GM12878 (cell line): Measurements from ENCODE around the gene NFE2. TPM values are rescaled to one million over a fixed set of nuclear protein-coding genes. Genes with fewer than 3 reads are reported as not detected.

ENCODE experiments used
- ASH2L ChIP-seq: fragments of 300-600, 200-600 bp; sonication (generic); IDR thresholded peaks from 2 replicates; pipeline ENCODE4 v1.6.1; 2017; ENCODE audit warnings: low read depth, mild to moderate bottlenecking, borderline replicate concordance
- ATF7 ChIP-seq: fragments of 450-650 bp; IDR thresholded peaks from 2 replicates; pipeline ENCODE4 v1.6.1; 2016; ENCODE audit warnings: low read depth, mild to moderate bottlenecking
- BACH1 ChIP-seq: fragments of 450-650 bp; IDR thresholded peaks from 2 replicates; pipeline ENCODE4 v1.6.1; 2017; ENCODE audit warnings: mild to moderate bottlenecking, borderline replicate concordance
- BMI1 ChIP-seq: fragments of 450-650 bp; IDR thresholded peaks from 2 replicates; pipeline ENCODE4 v1.6.1; 2016; ENCODE audit warnings: mild to moderate bottlenecking, moderate library complexity, borderline replicate concordance
- BRCA1 ChIP-seq: IDR thresholded peaks from 2 replicates; pipeline ENCODE4 v1.6.1; 2011; ENCODE audit warnings: low read depth, low read length, improper control_type of control experiment
- CBFB ChIP-seq: IDR thresholded peaks from 2 replicates; pipeline ENCODE4 v1.6.1; 2016; ENCODE audit warnings: antibody characterized with exemption, low read depth
- CHD2 ChIP-seq: IDR thresholded peaks from 2 replicates; pipeline ENCODE4 v1.6.1; 2011; ENCODE audit warnings: low read depth, low read length, improper control_type of control experiment, borderline replicate concordance
- ELK1 ChIP-seq: IDR thresholded peaks from 2 replicates; pipeline ENCODE4 v1.6.1; 2012; ENCODE audit warnings: low read depth, low read length, improper control_type of control experiment
- EP300 ChIP-seq, 2 experiments: fragments of 150-350 bp in 1 of 2; IDR thresholded peaks; 2 replicates each; pipeline ENCODE4 v1.6.1; 2011 to 2012; ENCODE audit warnings: low read depth in 2 of 2, low read length in 2 of 2, borderline replicate concordance in 1 of 2, improper control_type of control experiment in 1 of 2, inconsistent platforms in 1 of 2; ENCODE audit not compliant: control insufficient read depth in 1 of 2
- ETV6 ChIP-seq, 2 experiments: fragments of 450-650 bp in 1 of 2; IDR thresholded peaks in 1 of 2; conservative IDR thresholded peaks in 1 of 2; 2 replicates each; pipeline ENCODE4 v1.6.1; 2014; ENCODE audit warnings: antibody characterized with exemption in 1 of 2, borderline replicate concordance in 1 of 2, low read depth in 1 of 2, mild to moderate bottlenecking in 1 of 2, moderate library complexity in 1 of 2
- GATAD2B ChIP-seq: fragments of 450-650 bp; conservative IDR thresholded peaks from 2 replicates; pipeline ENCODE4 v1.6.1; 2017; ENCODE audit warnings: low read depth, mild to moderate bottlenecking, moderate library complexity
- HDAC6 ChIP-seq: fragments of 200-600 bp; sonication (generic); IDR thresholded peaks from one replicate; pipeline ENCODE4 v1.8.0; 2017; ENCODE audit warnings: antibody characterized with exemption; ENCODE audit not compliant: unreplicated experiment
- HDGF ChIP-seq: fragments of 450-650 bp; IDR thresholded peaks from 2 replicates; pipeline ENCODE4 v1.6.1; 2016; ENCODE audit warnings: antibody characterized with exemption
- IKZF2 ChIP-seq, 2 experiments: fragments of 450-650 bp; IDR thresholded peaks; 2 replicates each; pipeline ENCODE4 v1.6.1; 2017; ENCODE audit warnings: mild to moderate bottlenecking in 2 of 2, moderate library complexity in 2 of 2
- IRF4 ChIP-seq: IDR thresholded peaks from 2 replicates; pipeline ENCODE4 v1.6.1; 2011; ENCODE audit warnings: low read depth, low read length
- PAX5 ChIP-seq: IDR thresholded peaks from 2 replicates; pipeline ENCODE4 v1.6.1; 2011; ENCODE audit warnings: low read depth, low read length, borderline replicate concordance
- PML ChIP-seq: IDR thresholded peaks from 2 replicates; pipeline ENCODE4 v1.6.1; 2012; ENCODE audit warnings: low read length, inconsistent platforms
- POLR2AphosphoS2 ChIP-seq: IDR thresholded peaks from 2 replicates; pipeline ENCODE4 v1.6.1; 2011; ENCODE audit warnings: low read depth, mild to moderate bottlenecking, low read length, improper control_type of control experiment, moderate library complexity
- POU2F2 ChIP-seq: IDR thresholded peaks from 3 replicates; pipeline ENCODE4 v1.6.1; 2011; ENCODE audit warnings: low read depth, mild to moderate bottlenecking, low read length, borderline replicate concordance
- RAD51 ChIP-seq: fragments of 450-650 bp; IDR thresholded peaks from 2 replicates; pipeline ENCODE4 v1.6.1; 2016; ENCODE audit warnings: moderate library complexity, mild to moderate bottlenecking, inconsistent platforms
- RB1 ChIP-seq: fragments of 450-650 bp; formaldehyde crosslinking; IDR thresholded peaks from 2 replicates; pipeline ENCODE4 v1.6.1; 2017; ENCODE audit warnings: mild to moderate bottlenecking, borderline replicate concordance
- RELA ChIP-seq: fragments of 450-650 bp; IDR thresholded peaks from 2 replicates; pipeline ENCODE4 v1.8.0; 2014; ENCODE audit warnings: borderline replicate concordance; ENCODE audit not compliant: partially characterized antibody
- RELB ChIP-seq: fragments of 450-650 bp; IDR thresholded peaks from 2 replicates; pipeline ENCODE4 v1.6.1; 2017; ENCODE audit warnings: low read depth, mild to moderate bottlenecking, moderate library complexity
- RFX5 ChIP-seq: IDR thresholded peaks from 2 replicates; pipeline ENCODE4 v1.6.1; 2011; ENCODE audit warnings: low read depth, low read length, improper control_type of control experiment
- SIN3A ChIP-seq: IDR thresholded peaks from 2 replicates; pipeline ENCODE4 v1.6.1; 2012; ENCODE audit warnings: low read depth, low read length, improper control_type of control experiment
- STAT1 ChIP-seq: fragments of 450-650 bp; conservative IDR thresholded peaks from 2 replicates; pipeline ENCODE4 v1.6.1; 2014; ENCODE audit warnings: antibody characterized with exemption, mild to moderate bottlenecking
- SUZ12 ChIP-seq: fragments of 200-600 bp; sonication (generic); IDR thresholded peaks from one replicate; pipeline ENCODE4 v1.6.1; 2018; ENCODE audit warnings: antibody characterized with exemption, mild to moderate bottlenecking; ENCODE audit not compliant: unreplicated experiment
- TAF1 ChIP-seq: IDR thresholded peaks from 2 replicates; pipeline ENCODE4 v1.6.1; 2011; ENCODE audit warnings: mild to moderate bottlenecking, low read depth, low read length, borderline replicate concordance
- TCF12 ChIP-seq: IDR thresholded peaks from 2 replicates; pipeline ENCODE4 v1.6.1; 2011; ENCODE audit warnings: low read depth, mild to moderate bottlenecking, low read length
- ZZZ3 ChIP-seq: IDR thresholded peaks from 2 replicates; pipeline ENCODE4 v1.6.1; 2011; ENCODE audit warnings: low read depth; ENCODE audit not compliant: control insufficient read depth, insufficient read length
- polyA plus RNA-seq, 11 experiments: library from polyadenylated mRNA; depleted of rRNA in 4 of 11; unstranded in 6 of 11; stranded (reverse) in 5 of 11; fragments of >200 nt; fragmentation: Nextera tagmentation in 4 of 11; fragmentation: Illumina TruSeq in 1 of 11; extraction: Ambion mirVana in 4 of 11; extraction: Trizol in 1 of 11; gene quantifications; 1 replicate in 1 of 11; 2 replicates in 10 of 11; pipeline versions ENCODE4 v1.2.1 to v1.2.3, GENCODE V29; 2011 to 2016; ENCODE audit warnings: inconsistent platforms in 2 of 11, missing spikeins in 2 of 11, low read depth in 1 of 11
- total RNA-seq, 4 experiments: library from RNA; depleted of rRNA in 3 of 4; stranded (reverse); fragments of >200 nt in 3 of 4; fragmentation: Illumina TruSeq in 1 of 4; extraction: Trizol in 1 of 4; gene quantifications; 2 replicates each; pipeline versions ENCODE4 v1.2.1 to v1.2.3, GENCODE V29; 2013 to 2021

Gene NFE2
- total and polyA plus RNA-seq, 10 of the 15 experiments (the other 5 are each of a cell fraction or from before 2014, with no cell fraction given), result 0.06 to 0.28 TPM; not detected in 8

GRCh38 chr12:54280468-54281260 is 20.2 kb downstream of the NFE2 start, which contains the start of gene HNRNPA1 (continued):
- TF ChIP-seq ZZZ3 (no peak), HDGF (peak; percentile 37; the same call in 1 of the 2 replicates), TAF1 (peak; percentile 99), RB1 (peak; percentile 87; the same call in 1 of the 2 replicates), IKZF2 (IDR thresholded peaks at IDR 0.05) (no peak), CHD2 (peak; percentile 96), ELK1 (no peak), BMI1 (no peak), CBFB (peak; percentile 95), SIN3A (peak; percentile 7), POU2F2 (peak; percentile 94), POLR2AphosphoS2 (peak; percentile 99), ETV6 (conservative IDR thresholded peaks at IDR 0.05 in 1 of 2, IDR thresholded peaks at IDR 0.05 in 1 of 2; ENCODE audit: borderline replicate concordance in 1 of 2, low read depth in 1 of 2) (no peak), BACH1 (peak; percentile 56), ASH2L (0 out of 2 replicates have a peak, but pooled peaks have one; percentile 47), RAD51 (peak; percentile 53; the same call in 1 of the 2 replicates), SUZ12 (no peak), TCF12 (peak; percentile 85; the same call in 1 of the 2 replicates), IRF4 (0 out of 2 replicates have a peak, but pooled peaks have one; percentile 32), HDAC6 (peak; percentile 73), GATAD2B (no peak; the same call in 1 of the 2 replicates), RELB (peak; percentile 80), RELA (peak; percentile 30), STAT1 (0 out of 2 replicates have a peak, but pooled peaks have one; percentile 36), BRCA1 (no peak), RFX5 (peak; percentile 90), PAX5 (0 out of 2 replicates have a peak, but pooled peaks have one; percentile 54), ATF7 (peak; percentile 95), EP300 (IDR thresholded peaks at IDR 0.05; ENCODE audit: borderline replicate concordance in 1 of 2, control insufficient read depth in 1 of 2, low read depth in 2 of 2, low read length in 2 of 2) (0 out of 4 replicates have a peak, but pooled peaks of 1 of the 2 experiments have one; percentile 17), PML (peak; percentile 99)
